ENCODE data around the gene CERT1.
A peak's percentile ranks its signal among the peaks of the same experiment; 100 is the strongest.
"Not testable (repeated sequence)": the region's sequence is repeated elsewhere in the genome, so short reads cannot be mapped to it uniquely, and the experiment has no call there.

Gene CERT1

GRCh38 chr5:75342836-75343235 lies 168.6 kb downstream of the CERT1 start:
- no peak for DNase-seq (ENCODE audit: low read depth)

- no peak for DNase-seq (ENCODE audit: low read depth)
These were observed 169.5 kb downstream of the CERT1 start for GRCh38 chr5:75341934-75342333.

GRCh38 chr5:75340714-75341478 lies 170.5 kb downstream of the CERT1 start:
- DNase-seq (ENCODE audit: low read depth): no peak

- no peak for DNase-seq (ENCODE audit: low read depth)
These were observed 173.0 kb downstream of the CERT1 start for GRCh38 chr5:75338408-75338807.

- DNase-seq (ENCODE audit: low read depth): no peak
These were observed 173.9 kb downstream of the CERT1 start for GRCh38 chr5:75337366-75338021.

- peak; percentile 91 for DNase-seq (ENCODE audit: low read depth)
These were observed 174.7 kb downstream of the CERT1 start, which contains the start of gene HMGCR for GRCh38 chr5:75336615-75337336. Gene HMGCR (plus strand): TSS chr5:75337220. CDS start chr5:75342606, 5,386 bp downstream.

- peak; percentile 21 for DNase-seq (ENCODE audit: low read depth)
These were observed 175.3 kb downstream of the CERT1 start for GRCh38 chr5:75335952-75336614.

- DNase-seq (ENCODE audit: low read depth): no peak
These were observed 175.9 kb downstream of the CERT1 start for GRCh38 chr5:75335486-75335885.

- not testable (repeated sequence) for DNase-seq (ENCODE audit: low read depth)
These were observed 177.0 kb downstream of the CERT1 start for GRCh38 chr5:75334413-75334812.

GRCh38 chr5:75333759-75334158 lies 177.7 kb downstream of the CERT1 start:
- DNase-seq (ENCODE audit: low read depth): not testable (repeated sequence)

GRCh38 chr5:75331095-75332090 lies 180.0 kb downstream of the CERT1 start:
- DNase-seq (ENCODE audit: low read depth): no peak

GRCh38 chr5:75330404-75330803 lies 181.0 kb downstream of the CERT1 start:
- DNase-seq (ENCODE audit: low read depth): no peak

All from CMK (cell line).